T-helper 1 cell treated with Interleukin-12 subunit alpha and Interleukin-12 subunit beta and Interleukin-4 antibody, amounts not matched to agents 30 μg/mL and 1 μg/mL, for 36 hours (primary cell): ENCODE data around the gene USH1G.
A peak's percentile ranks its signal among the peaks of the same experiment; 100 is the strongest.

Experiments used
- H3K27ac Mint-ChIP-seq: one replicate; pipeline ENCODE4 v1.8.0; 2021; ENCODE audit warnings: mild to moderate bottlenecking, mixed read lengths
- H3K27me3 Mint-ChIP-seq: one replicate; pipeline ENCODE4 v1.8.0; 2021; ENCODE audit warnings: low read depth, mixed read lengths
- H3K36me3 Mint-ChIP-seq: one replicate; pipeline ENCODE4 v1.8.0; 2021; ENCODE audit warnings: low read depth, mixed read lengths
- H3K4me1 Mint-ChIP-seq: one replicate; pipeline ENCODE4 v1.8.0; 2021; ENCODE audit warnings: low read depth, mixed read lengths
- H3K4me3 Mint-ChIP-seq: one replicate; pipeline ENCODE4 v1.8.0; 2021; ENCODE audit warnings: mild to moderate bottlenecking, moderate library complexity, mixed read lengths
- H3K9me3 Mint-ChIP-seq: one replicate; pipeline ENCODE4 v1.8.0; 2021; ENCODE audit warnings: mixed read lengths

USH1G gene

DNA sequence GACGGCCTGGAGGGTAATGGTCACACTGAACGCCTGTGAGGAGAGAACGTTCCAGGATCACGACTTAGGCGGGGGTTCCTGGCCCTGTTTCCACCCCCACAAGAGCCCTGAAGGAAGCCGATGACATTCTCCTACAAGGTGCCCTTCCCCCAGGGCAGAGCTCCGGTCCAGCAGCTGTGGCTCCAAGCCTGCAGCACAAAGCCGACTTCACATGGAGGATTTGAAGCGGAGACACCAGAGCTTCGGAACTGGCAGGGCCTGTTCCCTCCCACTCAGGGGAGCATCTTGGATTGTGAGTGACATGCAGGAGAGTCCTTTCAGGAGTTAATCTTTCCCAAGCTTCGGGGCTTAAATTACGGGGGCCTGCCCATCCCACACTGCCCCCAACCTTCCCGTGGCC is 34.6 kb downstream of the USH1G start:
- no peaks in the 10 kb centered on the region for H3K36me3 Mint-ChIP-seq
- peaks cover 27% of the 10 kb centered on the region for H3K27me3 Mint-ChIP-seq
- no peak overlapping the region for H3K4me3 Mint-ChIP-seq
- no peaks in the 10 kb centered on the region for H3K4me1 Mint-ChIP-seq
- no peak overlapping the region for H3K27ac Mint-ChIP-seq
- H3K9me3 Mint-ChIP-seq = no peaks in the 10 kb centered on the region

DNA sequence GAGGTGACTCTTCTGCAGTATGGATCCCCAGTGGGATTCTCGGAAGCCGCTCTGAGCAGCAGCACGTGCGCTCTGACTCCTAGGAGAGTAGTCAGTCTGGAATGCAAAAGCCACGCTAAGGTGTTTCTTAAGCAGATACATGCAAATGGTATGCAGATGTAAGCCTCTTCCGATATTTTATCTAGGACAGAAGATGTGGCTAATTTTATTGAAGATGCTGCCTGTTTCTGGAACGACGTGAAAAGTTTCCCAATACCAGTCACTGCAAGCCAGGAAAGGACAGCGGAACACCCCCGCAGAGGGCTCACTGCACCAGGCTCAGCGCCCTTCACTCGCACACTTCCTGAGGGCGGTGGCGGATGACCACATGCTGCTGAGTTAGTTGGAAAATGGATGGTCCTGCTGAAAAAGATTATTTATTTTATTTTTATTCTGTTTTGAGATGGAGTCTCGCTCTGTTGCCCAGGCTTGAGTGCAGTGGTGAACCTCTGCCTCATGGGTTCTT is 39.8 kb downstream of the USH1G start:
- Mint-ChIP-seq H3K4me1 (no peaks in the 10 kb centered on the region), H3K9me3 (no peaks in the 10 kb centered on the region), H3K27me3 (peaks cover 3% of the 10 kb centered on the region), H3K27ac (no peak overlapping the region), H3K36me3 (no peaks in the 10 kb centered on the region), H3K4me3 (no peak overlapping the region)

DNA sequence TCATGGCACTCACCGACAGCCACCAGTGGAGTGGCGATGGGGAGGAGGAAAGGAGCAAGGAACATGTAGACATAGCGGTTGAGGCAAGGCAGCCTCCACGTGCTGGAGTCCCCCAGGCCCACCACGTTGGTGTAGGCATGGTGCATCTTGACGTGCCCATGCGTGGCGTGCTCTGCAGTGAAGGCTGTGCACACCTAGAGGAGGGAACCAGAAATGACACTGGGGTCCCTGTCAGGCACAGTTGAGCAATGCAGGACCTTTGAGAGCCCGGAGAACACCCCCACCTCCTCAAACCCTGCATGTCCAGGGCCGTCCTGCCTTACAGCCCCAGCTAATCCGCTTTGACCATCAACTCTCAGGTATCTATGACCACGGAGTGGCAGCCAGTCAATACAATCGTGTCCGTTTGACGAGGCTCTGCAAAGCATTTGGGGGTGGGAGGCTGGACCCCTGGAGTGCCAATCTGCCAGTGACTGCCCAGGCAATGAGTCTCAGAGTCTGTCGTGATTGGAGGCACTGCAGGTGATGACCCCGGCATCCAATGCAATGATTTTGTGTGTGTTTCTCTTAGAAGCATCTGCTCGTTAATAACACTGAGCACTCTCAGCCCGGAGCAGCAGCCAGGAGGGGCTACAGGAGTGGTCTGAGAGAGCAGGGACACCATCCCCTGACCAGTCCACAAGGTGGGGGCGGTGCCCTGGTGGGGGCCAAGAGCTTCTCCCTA is 40.4 kb downstream of the USH1G start:
- Mint-ChIP-seq H3K36me3 (no peaks in the 10 kb centered on the region), H3K27me3 (peaks cover 3% of the 10 kb centered on the region), H3K9me3 (no peaks in the 10 kb centered on the region), H3K27ac (no peak overlapping the region), H3K4me3 (no peak overlapping the region), H3K4me1 (no peaks in the 10 kb centered on the region)

DNA sequence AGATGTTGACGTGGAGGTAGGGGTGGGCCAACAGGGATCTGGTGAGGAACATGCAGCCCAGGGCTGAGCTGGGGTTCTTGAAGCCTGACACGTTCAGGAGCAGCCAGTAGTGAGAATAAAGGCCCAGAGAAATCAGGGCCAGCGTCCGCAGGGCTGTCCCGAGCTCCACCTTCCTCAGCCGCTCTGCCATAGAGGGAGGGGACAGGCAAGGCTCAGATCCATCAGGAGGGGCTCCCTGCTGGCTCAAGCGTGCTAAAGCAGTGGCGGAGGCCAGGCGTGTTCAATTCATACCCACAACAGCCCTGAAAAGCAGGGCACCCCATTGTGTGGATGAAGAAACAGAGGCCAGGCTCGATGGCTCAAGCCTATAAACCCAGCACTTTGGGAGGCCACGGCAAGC is 42.0 kb downstream of the USH1G start:
- H3K4me3 Mint-ChIP-seq = no peak overlapping the region
- H3K4me1 Mint-ChIP-seq = no peaks in the 10 kb centered on the region
- H3K9me3 Mint-ChIP-seq = no peaks in the 10 kb centered on the region
- no peaks in the 10 kb centered on the region for H3K36me3 Mint-ChIP-seq
- H3K27me3 Mint-ChIP-seq = no peaks in the 10 kb centered on the region
- no peak overlapping the region for H3K27ac Mint-ChIP-seq

DNA sequence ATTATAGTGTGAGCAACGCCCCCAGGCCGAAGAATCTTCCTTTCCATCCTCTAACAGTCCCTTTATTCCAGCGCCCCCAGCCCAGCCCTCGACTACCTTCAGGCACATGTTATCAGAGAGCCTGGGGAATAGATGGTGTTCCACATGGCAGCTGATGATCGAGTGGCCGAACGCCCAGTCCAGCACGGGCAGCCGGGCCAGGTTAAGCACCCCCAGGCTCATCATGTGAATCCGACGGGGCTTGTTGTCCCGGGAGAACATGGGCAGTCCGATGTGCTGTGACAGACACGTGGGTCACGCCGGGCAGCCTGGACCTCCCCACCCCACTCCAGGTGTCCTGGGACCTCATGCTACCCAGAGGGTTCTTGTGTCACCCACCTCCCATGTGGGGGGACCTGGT is 43.7 kb downstream of the USH1G start:
- Mint-ChIP-seq H3K9me3 (no peaks in the 10 kb centered on the region), H3K27me3 (no peaks in the 10 kb centered on the region), H3K4me3 (no peak overlapping the region), H3K4me1 (peaks cover 6% of the 10 kb centered on the region), H3K27ac (no peak overlapping the region), H3K36me3 (no peaks in the 10 kb centered on the region)

DNA sequence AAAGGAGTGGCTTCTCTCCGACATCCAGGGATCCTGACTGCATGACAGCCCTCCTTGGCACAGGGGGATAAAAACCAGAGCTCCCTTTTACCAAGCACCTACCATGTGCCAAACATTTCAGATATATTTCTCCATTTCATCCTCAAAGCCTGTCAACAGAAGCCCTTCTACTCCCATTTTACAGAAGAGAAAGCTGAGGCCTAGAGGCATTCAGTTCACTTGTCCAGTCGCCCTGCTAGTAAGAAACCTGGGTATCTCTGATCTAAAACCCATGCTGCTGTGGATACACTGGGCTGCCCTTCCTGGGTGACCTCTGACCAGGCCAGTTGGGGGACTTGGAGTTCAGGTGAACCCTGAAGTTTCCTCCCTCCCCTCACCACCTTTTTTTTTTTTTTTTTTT is 44.4 kb downstream of the USH1G start:
- Mint-ChIP-seq H3K9me3 (no peaks in the 10 kb centered on the region), H3K36me3 (peaks cover 2% of the 10 kb centered on the region), H3K27ac (no peak overlapping the region), H3K27me3 (no peaks in the 10 kb centered on the region), H3K4me3 (no peak overlapping the region), H3K4me1 (peaks cover 11% of the 10 kb centered on the region)

DNA sequence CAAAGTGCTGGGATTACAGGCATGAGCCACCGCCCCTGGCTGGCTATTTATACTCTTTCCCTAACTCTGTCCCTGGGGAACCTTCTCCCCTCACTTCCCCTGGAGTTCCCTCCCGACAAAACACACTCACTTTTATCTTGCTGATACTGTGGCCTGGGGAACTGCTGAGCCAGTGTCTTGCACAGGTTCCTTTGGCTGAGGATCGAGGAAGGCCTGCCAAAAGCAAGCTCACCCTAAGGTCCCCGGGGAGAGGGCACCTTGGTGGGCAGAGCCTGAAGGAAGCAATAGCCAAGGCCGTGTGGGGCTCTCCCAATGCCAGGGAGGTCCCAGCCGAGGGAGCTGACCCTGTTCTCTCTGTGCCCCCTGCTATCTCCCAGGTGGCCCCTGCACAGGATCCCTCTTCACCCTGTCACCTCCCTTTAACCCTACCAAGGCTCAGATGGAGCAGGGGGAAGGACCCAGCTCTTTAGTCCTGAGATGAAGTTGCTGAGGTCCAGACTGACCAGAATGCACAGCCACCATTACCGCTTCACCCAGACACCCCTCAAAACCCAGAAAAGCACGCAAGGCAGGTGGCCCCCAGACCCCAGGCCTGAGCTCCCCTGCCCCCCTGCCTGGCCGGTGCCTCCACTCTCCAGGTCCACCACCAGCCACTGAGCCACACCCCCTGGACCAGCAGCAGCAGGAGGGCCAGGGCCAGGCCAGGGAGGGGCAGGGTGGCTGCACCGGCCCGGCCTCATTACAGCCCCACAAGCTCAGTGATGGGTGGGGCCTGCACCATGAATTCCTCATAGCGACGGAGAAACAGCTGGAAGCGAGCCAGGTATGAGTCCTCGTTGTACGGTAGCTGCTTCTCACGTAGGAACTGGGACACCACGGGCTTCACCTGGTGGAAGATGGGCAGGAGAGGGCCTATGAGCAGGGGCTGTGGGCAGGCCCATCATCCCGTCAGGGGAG is 45.2 kb downstream of the USH1G start:
- Mint-ChIP-seq H3K9me3 (no peaks in the 10 kb centered on the region), H3K27me3 (no peaks in the 10 kb centered on the region), H3K4me3 (no peak overlapping the region), H3K27ac (no peak overlapping the region), H3K36me3 (peaks cover 2% of the 10 kb centered on the region), H3K4me1 (peaks cover 11% of the 10 kb centered on the region)

DNA sequence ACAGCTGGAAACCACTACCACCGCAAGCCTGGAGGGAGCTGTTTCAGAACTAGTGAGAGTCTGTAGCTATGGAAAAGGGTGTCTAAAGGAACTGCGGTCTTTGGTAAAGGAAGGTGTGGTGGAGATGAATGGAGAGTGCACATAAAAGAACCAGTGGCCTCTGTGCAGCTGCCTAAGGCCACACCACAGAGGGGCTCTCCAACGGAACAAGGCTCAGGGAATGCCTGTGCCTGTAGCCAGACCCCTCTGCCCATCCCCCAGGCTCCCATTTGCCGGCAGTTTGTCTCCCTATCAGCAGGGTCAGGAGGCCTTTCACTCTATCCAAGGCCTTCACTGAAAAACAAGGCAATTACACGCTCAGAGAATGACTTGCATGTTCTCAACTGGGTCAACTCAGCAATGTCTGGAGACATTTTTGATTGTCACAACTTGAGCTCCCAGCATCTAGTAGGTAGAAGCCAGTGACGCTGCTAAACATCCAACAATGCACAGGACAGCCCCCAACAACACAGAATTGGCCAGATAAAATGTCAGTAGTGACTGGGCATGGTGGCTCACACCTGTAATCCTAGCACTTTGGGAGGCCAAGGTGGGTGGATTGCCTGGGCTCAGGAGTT is 47.0 kb downstream of the USH1G start:
- Mint-ChIP-seq H3K4me1 (peaks cover 26% of the 10 kb centered on the region), H3K4me3 (no peak overlapping the region), H3K27me3 (no peaks in the 10 kb centered on the region), H3K9me3 (no peaks in the 10 kb centered on the region), H3K27ac (no peak overlapping the region), H3K36me3 (peaks cover 8% of the 10 kb centered on the region)

DNA sequence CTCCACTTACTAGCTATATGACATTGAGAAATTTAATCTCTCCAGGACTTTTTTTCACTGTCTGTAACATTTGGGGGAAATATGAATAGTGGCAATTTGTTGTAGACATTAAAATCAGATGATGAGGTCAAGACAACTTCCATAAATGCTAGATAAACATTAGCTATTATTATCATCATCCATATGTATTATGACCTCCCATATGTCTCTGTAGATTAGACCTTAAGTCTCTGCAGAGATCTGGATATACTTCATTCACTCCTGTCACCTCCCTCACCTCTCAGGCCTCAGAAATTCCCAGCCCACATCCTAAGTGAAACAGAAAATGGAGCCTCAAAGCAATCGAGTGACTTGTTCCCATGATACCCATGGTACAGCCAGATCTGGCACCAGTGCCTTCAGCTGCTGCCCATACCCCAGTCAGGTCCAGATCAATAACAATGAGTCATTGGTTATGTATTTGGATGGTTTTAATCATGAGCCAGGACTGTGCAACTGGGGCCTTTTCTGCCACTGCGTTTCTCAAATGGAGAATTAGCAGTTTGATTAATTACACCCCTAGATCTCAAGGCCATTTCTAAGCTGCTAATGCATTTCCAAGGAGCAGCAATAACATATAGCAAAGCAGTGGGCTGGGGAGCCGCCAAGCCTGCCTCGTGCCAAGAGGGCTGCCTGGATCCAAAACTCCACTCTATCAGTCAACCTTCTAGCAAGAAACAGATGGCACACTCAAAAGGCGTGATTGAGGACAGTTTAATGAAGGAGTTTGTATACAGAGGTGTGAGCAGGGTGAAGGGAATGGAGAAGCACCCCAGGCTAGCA is 47.7 kb downstream of the USH1G start:
- no peak overlapping the region for H3K27ac Mint-ChIP-seq
- peaks cover 8% of the 10 kb centered on the region for H3K36me3 Mint-ChIP-seq
- H3K4me3 Mint-ChIP-seq = no peak overlapping the region
- H3K4me1 Mint-ChIP-seq = peaks cover 26% of the 10 kb centered on the region
- no peaks in the 10 kb centered on the region for H3K27me3 Mint-ChIP-seq
- H3K9me3 Mint-ChIP-seq = no peaks in the 10 kb centered on the region

DNA sequence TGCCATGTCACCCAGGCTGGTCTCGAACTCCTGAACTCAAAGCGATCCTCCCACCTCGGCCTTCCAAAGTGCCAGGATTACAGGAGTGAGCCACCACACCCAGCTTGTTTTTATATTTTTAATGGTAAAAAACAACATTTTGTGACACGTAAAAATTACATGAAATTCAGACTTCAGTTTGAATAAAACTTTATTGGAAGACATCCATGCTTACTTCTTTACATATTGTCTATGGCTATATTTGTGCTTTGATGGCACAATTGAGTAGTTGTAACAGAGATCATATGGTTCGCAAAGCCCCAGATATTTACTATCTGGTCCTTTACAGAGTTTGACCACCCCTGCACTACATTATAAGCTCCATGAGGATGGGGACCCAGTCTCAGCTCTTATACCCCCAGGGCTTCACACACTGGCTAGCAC is 48.4 kb downstream of the USH1G start:
- H3K4me3 Mint-ChIP-seq = no peak overlapping the region
- no peak overlapping the region for H3K27ac Mint-ChIP-seq

DNA sequence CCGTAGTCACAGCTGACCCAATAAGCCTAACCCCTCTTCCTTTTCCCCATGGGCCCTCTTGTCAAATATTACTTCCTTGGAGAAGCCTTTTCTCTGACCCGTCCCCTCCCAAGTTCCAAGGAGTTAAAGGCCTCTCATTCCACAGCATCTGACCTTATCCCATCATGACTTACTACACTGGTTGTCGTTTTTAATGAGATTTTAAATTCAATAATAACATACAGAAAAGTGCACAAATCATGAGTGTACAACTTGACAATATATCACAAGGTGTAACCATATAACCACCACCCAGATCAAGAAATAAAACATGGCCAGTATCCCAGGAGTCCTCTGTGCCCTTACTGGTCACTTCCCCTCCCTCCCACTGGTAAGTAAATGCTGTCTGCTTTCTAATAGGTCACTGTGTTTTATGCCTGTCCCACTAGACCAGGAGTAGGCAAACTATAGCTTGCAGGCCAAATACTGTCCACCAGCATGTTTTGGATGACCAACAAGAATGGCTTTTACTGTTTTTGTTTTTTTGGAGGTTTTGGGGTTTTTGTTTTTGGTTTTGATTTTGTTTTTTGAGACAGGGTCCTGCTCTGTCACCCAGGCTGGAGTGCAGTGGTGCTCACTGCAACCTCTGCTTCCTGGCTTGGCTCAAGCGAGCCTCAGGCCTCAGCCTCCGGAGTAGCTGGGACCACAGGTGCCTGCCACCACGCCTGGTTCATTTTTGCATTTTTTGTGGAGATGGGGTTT is 49.0 kb downstream of the USH1G start:
- Mint-ChIP-seq H3K4me3 (peak overlapping the region; percentile 89), H3K9me3 (no peaks in the 10 kb centered on the region), H3K27ac (peak overlapping the region; percentile 95), H3K36me3 (peaks cover 13% of the 10 kb centered on the region), H3K27me3 (no peaks in the 10 kb centered on the region), H3K4me1 (peaks cover 31% of the 10 kb centered on the region)

More for the DNA sequence above, 48.4 kb downstream of the USH1G start:
- peaks cover 29% of the 10 kb centered on the region for H3K4me1 Mint-ChIP-seq
- no peaks in the 10 kb centered on the region for H3K9me3 Mint-ChIP-seq
- H3K27me3 Mint-ChIP-seq = no peaks in the 10 kb centered on the region
- H3K36me3 Mint-ChIP-seq = peaks cover 11% of the 10 kb centered on the region

DNA sequence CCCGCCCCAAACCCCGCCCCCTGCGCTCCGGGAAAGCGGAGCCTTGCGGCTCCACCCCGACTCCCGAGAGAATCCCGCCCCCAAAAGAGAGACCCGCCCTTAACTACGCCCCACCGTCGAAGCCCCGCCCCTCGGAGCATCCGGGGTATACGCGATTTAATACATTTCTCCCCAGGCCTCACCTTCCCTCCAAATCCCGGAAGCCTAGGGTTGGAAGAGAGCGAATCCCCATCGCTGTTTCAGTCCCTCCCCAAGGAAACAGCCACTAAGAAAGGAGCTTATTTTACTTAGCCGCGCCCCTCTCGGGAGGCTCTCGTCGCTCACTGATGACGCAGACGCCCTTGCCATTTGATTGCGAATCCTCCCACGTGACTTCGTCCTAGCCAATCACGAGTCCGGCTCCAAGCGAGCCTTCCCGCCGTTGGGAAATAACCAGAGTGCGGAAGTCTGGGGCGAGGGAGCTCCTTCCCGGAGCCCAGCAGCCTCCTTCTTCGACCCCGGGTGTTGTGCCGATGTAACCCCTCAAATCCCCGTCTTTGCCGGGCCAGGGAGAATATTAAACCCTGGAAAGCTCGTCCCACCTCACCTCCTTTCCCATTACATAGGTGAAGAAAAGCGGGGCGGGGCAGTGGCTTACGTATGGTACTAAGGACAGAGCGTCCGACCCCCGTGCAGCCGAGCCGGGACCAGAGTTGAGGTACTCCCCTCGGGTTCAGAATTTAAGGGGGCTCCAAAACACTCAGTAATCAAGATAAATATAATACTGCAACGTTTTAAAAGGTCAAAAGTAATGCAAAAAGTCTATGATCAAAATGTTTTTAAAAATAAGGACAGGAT is 49.8 kb downstream of the USH1G start:
- peaks cover 36% of the 10 kb centered on the region for H3K4me1 Mint-ChIP-seq

More for the DNA sequence above, 49.8 kb downstream of the USH1G start:
- H3K9me3 Mint-ChIP-seq = no peaks in the 10 kb centered on the region
- H3K4me3 Mint-ChIP-seq = peak overlapping the region; percentile 89
- peaks cover 13% of the 10 kb centered on the region for H3K36me3 Mint-ChIP-seq
- peak overlapping the region; percentile 95 for H3K27ac Mint-ChIP-seq
- no peaks in the 10 kb centered on the region for H3K27me3 Mint-ChIP-seq
